ENCODE data around the gene CAMKK1. TPM values are rescaled to one million over a fixed set of nuclear protein-coding genes. Genes with fewer than 3 reads are reported as not detected.

The CAMKK1 gene
- total RNA-seq, 1 experiment from 2014 or later, result 9.6 TPM

- H3K36me3 Mint-ChIP-seq, result no peaks in the 10 kb centered on the region
- ATAC-seq, result no peak
- POLR2A ChIA-PET, result no interaction called here
- H3K4me1 Mint-ChIP-seq, result peaks cover 10% of the 10 kb centered on the region
- H3K27me3 Mint-ChIP-seq (ENCODE audit: low read depth), result peaks cover 3% of the 10 kb centered on the region; the same call in 1 of the 2 replicates
- H3K4me3 Mint-ChIP-seq, result no peak overlapping the region
- TF ChIP-seq GRHL2 (CRISPR knock-in tag; IDR thresholded peaks at IDR 0.05; ENCODE audit: insufficient replicate concordance, severe bottlenecking), result no peak
- TF ChIP-seq OVOL2 (CRISPR knock-in tag; IDR thresholded peaks at IDR 0.05; ENCODE audit: borderline replicate concordance), result no peak
- TF ChIP-seq USF2 (CRISPR knock-in tag; IDR thresholded peaks at IDR 0.05), result no peak
- TF ChIP-seq ATF6 (CRISPR knock-in tag; IDR thresholded peaks at IDR 0.05), result no peak
- no peak for TF ChIP-seq ATF2 (CRISPR knock-in tag; IDR thresholded peaks at IDR 0.05; ENCODE audit: borderline replicate concordance, low read depth)
- no peak for TF ChIP-seq EMX1 (CRISPR knock-in tag; IDR thresholded peaks at IDR 0.05)
- H3K9me3 Mint-ChIP-seq, result peaks cover 7% of the 10 kb centered on the region; the same call in 1 of the 2 replicates
- no peak for DNase-seq (ENCODE audit: low spot score)
- H3K27ac Mint-ChIP-seq, result no peak overlapping the region; the same call in 1 of the 2 replicates
- CTCF ChIA-PET, result interaction anchor here (1.3 kb wide), 1 partner anchor 12 kb away, joined by 3 read pairs; no protein-coding TSS in a partner anchor
Measured at GRCh38 chr17:3909257-3909656, 16.4 kb upstream of the CAMKK1 start.

DNA sequence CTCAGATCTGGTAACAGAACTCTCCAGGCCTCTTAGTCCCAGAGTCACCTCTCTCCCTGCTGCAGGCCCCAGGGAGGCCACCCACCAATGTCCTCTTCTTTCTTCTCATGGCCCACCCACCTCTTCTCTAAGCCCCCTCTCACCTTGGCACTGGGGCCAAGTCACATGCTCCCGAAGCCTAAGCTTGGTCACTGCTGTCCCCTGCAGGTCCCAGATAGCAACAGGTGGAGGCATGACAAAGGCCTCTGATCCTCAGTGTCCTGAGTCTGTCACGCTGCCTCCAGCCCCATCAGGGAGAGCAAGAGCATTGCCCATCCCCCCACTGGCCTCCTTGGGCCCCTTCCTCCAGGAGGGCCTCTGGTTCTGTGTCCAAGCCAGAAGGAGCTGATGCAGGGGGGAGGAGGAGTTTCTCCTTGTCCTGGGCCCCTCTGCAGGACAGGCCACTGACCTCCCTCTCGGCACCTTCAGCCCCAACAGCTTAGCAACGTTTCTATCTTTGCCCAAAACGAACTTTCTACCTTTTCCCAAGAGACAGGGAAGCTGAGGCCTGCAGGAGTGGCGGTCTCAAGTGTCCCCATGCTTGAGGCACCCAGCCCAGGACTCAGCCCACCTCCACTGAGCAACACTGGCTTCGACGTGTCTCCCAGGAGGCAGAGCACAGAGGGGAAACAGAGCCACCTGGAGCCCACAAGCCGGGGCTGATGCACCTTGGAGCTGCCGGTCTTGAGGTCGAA, 14.8 kb upstream of the CAMKK1 start:
- DNase-seq (ENCODE audit: low spot score), result peak; percentile 46
- CTCF ChIA-PET, result interaction anchor here (0.6 to 2.5 kb wide), 12 partner anchors 14 to 1437 kb away, joined by 3 to 34 read pairs (median 4); partner anchors contain the start of genes CAMKK1 and NCBP3

GRCh38 chr17:3906881-3907280, 14.0 kb upstream of the CAMKK1 start:
- no peak overlapping the region for H3K27ac Mint-ChIP-seq
- no peak overlapping the region for H3K4me3 Mint-ChIP-seq
- H3K4me1 Mint-ChIP-seq, result peaks cover 13% of the 10 kb centered on the region
- no peak for ATAC-seq
- no peaks in the 10 kb centered on the region for H3K36me3 Mint-ChIP-seq
- H3K27me3 Mint-ChIP-seq (ENCODE audit: low read depth), result no peaks in the 10 kb centered on the region
- CTCF ChIA-PET, result interaction anchor here (0.7 to 2.5 kb wide), 9 partner anchors 14 to 172 kb away, joined by 3 to 34 read pairs (median 7); partner anchors contain the start of genes CAMKK1 and NCBP3
- H3K9me3 Mint-ChIP-seq, result peaks cover 3% of the 10 kb centered on the region; the same call in 1 of the 2 replicates
- POLR2A ChIA-PET, result no interaction called here
- no peak for DNase-seq (ENCODE audit: low spot score)
- TF ChIP-seq FOXP1 (CRISPR knock-in tag; IDR thresholded peaks at IDR 0.05; ENCODE audit: borderline replicate concordance), result no peak
- no peak for TF ChIP-seq SP1 (CRISPR knock-in tag; conservative IDR thresholded peaks at IDR 0.05)
- TF ChIP-seq USF2 (CRISPR knock-in tag; IDR thresholded peaks at IDR 0.05), result no peak
- TF ChIP-seq ZNF138 (CRISPR knock-in tag; conservative IDR thresholded peaks at IDR 0.05), result no peak
- no peak for TF ChIP-seq JAZF1 (CRISPR knock-in tag; IDR thresholded peaks at IDR 0.05)
- no peak for TF ChIP-seq RELA (CRISPR knock-in tag; IDR thresholded peaks at IDR 0.05; ENCODE audit: borderline replicate concordance)
- TF ChIP-seq FOXJ3 (CRISPR knock-in tag; IDR thresholded peaks at IDR 0.05; ENCODE audit: borderline replicate concordance), result no peak
- TF ChIP-seq, protein P1, sequence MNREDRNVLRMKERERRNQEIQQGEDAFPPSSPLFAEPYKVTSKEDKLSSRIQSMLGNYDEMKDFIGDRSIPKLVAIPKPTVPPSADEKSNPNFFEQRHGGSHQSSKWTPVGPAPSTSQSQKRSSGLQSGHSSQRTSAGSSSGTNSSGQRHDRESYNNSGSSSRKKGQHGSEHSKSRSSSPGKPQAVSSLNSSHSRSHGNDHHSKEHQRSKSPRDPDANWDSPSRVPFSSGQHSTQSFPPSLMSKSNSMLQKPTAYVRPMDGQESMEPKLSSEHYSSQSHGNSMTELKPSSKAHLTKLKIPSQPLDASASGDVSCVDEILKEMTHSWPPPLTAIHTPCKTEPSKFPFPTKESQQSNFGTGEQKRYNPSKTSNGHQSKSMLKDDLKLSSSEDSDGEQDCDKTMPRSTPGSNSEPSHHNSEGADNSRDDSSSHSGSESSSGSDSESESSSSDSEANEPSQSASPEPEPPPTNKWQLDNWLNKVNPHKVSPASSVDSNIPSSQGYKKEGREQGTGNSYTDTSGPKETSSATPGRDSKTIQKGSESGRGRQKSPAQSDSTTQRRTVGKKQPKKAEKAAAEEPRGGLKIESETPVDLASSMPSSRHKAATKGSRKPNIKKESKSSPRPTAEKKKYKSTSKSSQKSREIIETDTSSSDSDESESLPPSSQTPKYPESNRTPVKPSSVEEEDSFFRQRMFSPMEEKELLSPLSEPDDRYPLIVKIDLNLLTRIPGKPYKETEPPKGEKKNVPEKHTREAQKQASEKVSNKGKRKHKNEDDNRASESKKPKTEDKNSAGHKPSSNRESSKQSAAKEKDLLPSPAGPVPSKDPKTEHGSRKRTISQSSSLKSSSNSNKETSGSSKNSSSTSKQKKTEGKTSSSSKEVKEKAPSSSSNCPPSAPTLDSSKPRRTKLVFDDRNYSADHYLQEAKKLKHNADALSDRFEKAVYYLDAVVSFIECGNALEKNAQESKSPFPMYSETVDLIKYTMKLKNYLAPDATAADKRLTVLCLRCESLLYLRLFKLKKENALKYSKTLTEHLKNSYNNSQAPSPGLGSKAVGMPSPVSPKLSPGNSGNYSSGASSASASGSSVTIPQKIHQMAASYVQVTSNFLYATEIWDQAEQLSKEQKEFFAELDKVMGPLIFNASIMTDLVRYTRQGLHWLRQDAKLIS (CRISPR knock-in tag; IDR thresholded peaks at IDR 0.05; ENCODE audit: borderline replicate concordance), result no peak
- TF ChIP-seq ATF3 (CRISPR knock-in tag; conservative IDR thresholded peaks at IDR 0.05), result no peak

More for the DNA sequence above, 14.8 kb upstream of the CAMKK1 start:
- Mint-ChIP-seq H3K27ac (0 out of 2 replicates have a peak overlapping the region, but pooled peaks have one; percentile 51), H3K36me3 (no peaks in the 10 kb centered on the region), H3K9me3 (peaks cover 6% of the 10 kb centered on the region; the same call in 1 of the 2 replicates), H3K4me1 (peaks cover 13% of the 10 kb centered on the region), H3K4me3 (no peak overlapping the region), H3K27me3 (ENCODE audit: low read depth) (no peaks in the 10 kb centered on the region)
- ATAC-seq, result peak; percentile 66
- POLR2A ChIA-PET, result no interaction called here
- TF ChIP-seq USF1 (CRISPR knock-in tag; IDR thresholded peaks at IDR 0.05), result peak; percentile 74; the same call in 1 of the 2 replicates
- TF ChIP-seq USF2 (CRISPR knock-in tag; IDR thresholded peaks at IDR 0.05), result peak; percentile 77
- no peak for TF ChIP-seq SMAD3 (CRISPR knock-in tag; IDR thresholded peaks at IDR 0.05; ENCODE audit: borderline replicate concordance)
